B cell (primary cell): ENCODE data around the gene OXSM. TPM values are rescaled to one million over a fixed set of nuclear protein-coding genes. Genes with fewer than 3 reads are reported as not detected.

Source experiments
- ATAC-seq: fragments of 200-7000 bp; cut with Tn5 transposase; one replicate; pipeline ENCODE4 v1.10.0; 2021; ENCODE audit warnings: low read depth, mild to moderate bottlenecking, moderate number of reproducible peaks, moderate library complexity
- CTCF ChIA-PET: fragments of 350-600 bp; sonication (Branson Sonifier 250); formaldehyde crosslinking; loops from one replicate; lab custom pipeline; 2021; ENCODE audit warnings: antibody characterized with exemption, inconsistent platforms; lab: Charles Lee
- POLR2A ChIA-PET: fragments of 350-600 bp; sonication (Branson Sonifier 250); formaldehyde crosslinking; loops from one replicate; lab custom pipeline; 2021; ENCODE audit warnings: antibody characterized with exemption; lab: Charles Lee
- DNase-seq: peaks from one replicate; pipeline ENCODE4 v3.0.0; 2013
- H2AFZ ChIP-seq: 2 replicates; pipeline ENCODE4 v1.6.1; 2012; ENCODE audit warnings: mild to moderate bottlenecking, low read depth, low read length; ENCODE audit not compliant: insufficient read depth, poor library complexity, severe bottlenecking
- H3K27ac ChIP-seq, 2 donors: 1 replicate in 1 of 2; 2 replicates in 1 of 2; pipeline ENCODE4 v1.5.1; 2012 to 2013; ENCODE audit warnings: low read length in 2 of 2, mild to moderate bottlenecking in 2 of 2, moderate library complexity in 1 of 2
- H3K27me3 ChIP-seq, 4 experiments: fragments of 200-600 bp in 1 of 4; sonication (generic) in 1 of 4; replicated peaks in 1 of 4; 1 replicate in 2 of 4; 2 replicates in 2 of 4; pipeline versions ENCODE4 v1.6.1 to v1.7.0; 2013 to 2016; ENCODE audit warnings: low read length in 3 of 4, mild to moderate bottlenecking in 2 of 4, mixed read lengths in 1 of 4, moderate library complexity in 1 of 4; ENCODE audit not compliant: insufficient read depth in 4 of 4, control insufficient read depth in 3 of 4; ENCODE audit errors: control extremely low read depth in 1 of 4
- H3K36me3 ChIP-seq, 2 experiments: replicated peaks in 1 of 2; 1 replicate in 1 of 2; 2 replicates in 1 of 2; pipeline versions ENCODE4 v1.6.1 to v1.7.1; 2013; ENCODE audit warnings: low read length in 1 of 2; ENCODE audit not compliant: insufficient read depth in 2 of 2, control insufficient read depth in 1 of 2; ENCODE audit errors: control extremely low read depth in 1 of 2, extremely low read depth in 1 of 2
- H3K4me1 ChIP-seq, 2 donors: fragments of 200-600 bp in 1 of 2; sonication (generic) in 1 of 2; 1 replicate in 1 of 2; 2 replicates in 1 of 2; pipeline versions ENCODE4 v1.5.1 to v1.6.1; 2013 to 2017; ENCODE audit warnings: low read length in 2 of 2; ENCODE audit not compliant: control insufficient read depth in 2 of 2, insufficient read depth in 2 of 2
- H3K4me2 ChIP-seq: replicated peaks from 2 replicates; pipeline ENCODE3; 2012; ENCODE audit warnings: mild to moderate bottlenecking, low read depth, low read length; ENCODE audit not compliant: poor library complexity, severe bottlenecking
- H3K4me3 ChIP-seq, 5 experiments: fragments of 200-600 bp in 1 of 5; sonication (generic) in 1 of 5; 1 replicate in 3 of 5; 2 replicates in 2 of 5; pipeline versions ENCODE4 v1.5.1 to v1.7.0; 2011 to 2016; ENCODE audit warnings: low read length in 4 of 5, mild to moderate bottlenecking in 4 of 5, low read depth in 2 of 5, control low read depth in 1 of 5, moderate library complexity in 1 of 5; ENCODE audit not compliant: insufficient read depth in 1 of 5; ENCODE audit errors: control extremely low read depth in 1 of 5, extremely low read depth in 1 of 5
- H3K79me2 ChIP-seq: fragments of 200-600 bp; sonication (generic); one replicate; pipeline ENCODE4 v1.6.0; 2016; ENCODE audit warnings: low read length; ENCODE audit not compliant: control insufficient read depth, insufficient read depth
- H3K9ac ChIP-seq: fragments of 200-600 bp; sonication (generic); 2 replicates; pipeline ENCODE4 v1.6.1; 2017; ENCODE audit warnings: mild to moderate bottlenecking, low read length, moderate library complexity
- H3K9me3 ChIP-seq, 3 donors: one replicate each; pipeline versions ENCODE4 v1.6.1 to v1.7.1; 2013; ENCODE audit warnings: low read length in 2 of 3; ENCODE audit not compliant: control insufficient read depth in 2 of 3, insufficient read depth in 1 of 3; ENCODE audit errors: control extremely low read depth in 1 of 3
- H4K20me1 ChIP-seq: 2 replicates; pipeline ENCODE4 v1.6.0; 2012; ENCODE audit warnings: mild to moderate bottlenecking, low read length; ENCODE audit not compliant: insufficient read depth, control insufficient read depth, poor library complexity, severe bottlenecking
- H3K27ac Mint-ChIP-seq: one replicate; pipeline ENCODE4 v1.8.0; 2021; ENCODE audit warnings: mixed read lengths
- H3K27me3 Mint-ChIP-seq: one replicate; pipeline ENCODE4 v1.8.0; 2021; ENCODE audit warnings: mixed read lengths
- H3K4me1 Mint-ChIP-seq: one replicate; pipeline ENCODE4 v1.8.0; 2021; ENCODE audit warnings: mixed read lengths
- H3K4me3 Mint-ChIP-seq: one replicate; pipeline ENCODE4 v1.8.0; 2021; ENCODE audit warnings: mixed read lengths
- H3K9me3 Mint-ChIP-seq: one replicate; pipeline ENCODE4 v1.8.0; 2022; ENCODE audit warnings: mixed read lengths; ENCODE audit not compliant: insufficient read depth
- CTCF ChIP-seq: fragments of 200-600 bp; IDR thresholded peaks from one replicate; pipeline ENCODE4 v1.8.0; 2022; ENCODE audit warnings: antibody characterized with exemption, mild to moderate bottlenecking
- EZH2 ChIP-seq: IDR thresholded peaks from 2 replicates; pipeline ENCODE4 v1.6.1; 2012; ENCODE audit warnings: borderline replicate concordance, low read depth, mild to moderate bottlenecking, moderate library complexity, low read length; ENCODE audit not compliant: insufficient read depth, poor library complexity, severe bottlenecking
- WGBS: methylation state at CpG from one replicate; pipeline ENCODE4 v1.1.5; 2013; ENCODE audit warnings: missing lambda C conversion rate; ENCODE audit not compliant: insufficient coverage; 5-methylcytosine and 5-hydroxymethylcytosine counted together
- intact Hi-C: fragments of 100-400 bp; cut with micrococcal nuclease; formaldehyde crosslinking; loops from one replicate; pipeline ENCODE4 v1.10.0; 2022
- polyA plus RNA-seq: library from polyadenylated mRNA; depleted of rRNA; stranded (reverse); fragments of >200 nt; gene quantifications from 2 replicates; pipeline ENCODE4 v1.2.3, GENCODE V29; 2012
- total RNA-seq, 2 donors: library from RNA; stranded (reverse); fragments of 120-200 nt in 1 of 2; gene quantifications; 1 replicate in 1 of 2; 2 replicates in 1 of 2; pipeline versions ENCODE4 v1.2.3 to v1.2.4, GENCODE V29; 2013 to 2022

The OXSM gene
- total and polyA plus RNA-seq, 2 donors (not counting 1 experiment from before 2014, with no cell fraction given): 13.7 to 18.7 TPM

- no peak for ATAC-seq
- CTCF ChIA-PET: no interaction called here
- H3K9me3 Mint-ChIP-seq: no peaks in the 10 kb centered on the region
Measured at GRCh38 chr3:25837038-25837437, 47.1 kb downstream of the OXSM start.

GRCh38 chr3:25840099-25840498 lies 50.2 kb downstream of the OXSM start:
- no peak overlapping the region for H3K27ac ChIP-seq
- Mint-ChIP-seq H3K27me3 (peaks cover 10% of the 10 kb centered on the region), H3K27ac (no peak overlapping the region), H3K9me3 (no peaks in the 10 kb centered on the region), H3K4me3 (no peak overlapping the region), H3K4me1 (no peaks in the 10 kb centered on the region)
- ChIA-PET CTCF (no interaction called here), POLR2A (no interaction called here)
- H3K4me2 ChIP-seq: no peak overlapping the region
- no peak overlapping the region for H3K4me3 ChIP-seq
- H4K20me1 ChIP-seq: no peaks in the 10 kb centered on the region
- no peaks in the 10 kb centered on the region for H3K4me1 ChIP-seq
- DNase-seq: no peak
- H3K9ac ChIP-seq: no peak overlapping the region
- H3K79me2 ChIP-seq: no peaks in the 10 kb centered on the region
- intact Hi-C loops: no loop called here
- peaks cover 0 to 7% (median 3%) of the 10 kb centered on the region in 3 donors for H3K9me3 ChIP-seq
- TF ChIP-seq CTCF: no peak
- no peak for TF ChIP-seq EZH2
- ATAC-seq: no peak
- H3K36me3 ChIP-seq: no peaks in the 10 kb centered on the region
- no CpG with 5 or more reads among the region's 3 CpGs for WGBS
- H3K27me3 ChIP-seq: no peaks in the 10 kb centered on the region
- no peak overlapping the region for H2AFZ ChIP-seq

More at GRCh38 chr3:25837038-25837437, 47.1 kb downstream of the OXSM start:
- TF ChIP-seq EZH2 (no peak), CTCF (no peak)
- no peak overlapping the region for H3K27ac ChIP-seq
- peaks cover 0 to 7% (median 3%) of the 10 kb centered on the region in 3 donors for H3K9me3 ChIP-seq
- no peaks in the 10 kb centered on the region for H3K36me3 ChIP-seq
- no peaks in the 10 kb centered on the region for H3K27me3 ChIP-seq
- intact Hi-C loops: no loop called here
- no peaks in the 10 kb centered on the region for H3K4me1 ChIP-seq
- H3K27ac Mint-ChIP-seq: no peak overlapping the region
- no peaks in the 10 kb centered on the region for H3K79me2 ChIP-seq
- no peak overlapping the region for H3K4me3 ChIP-seq
- no peak overlapping the region for H2AFZ ChIP-seq
- POLR2A ChIA-PET: no interaction called here
- 0% methylated on average over 1 of the region's 1 CpG for WGBS
- no peak overlapping the region for H3K4me2 ChIP-seq
- no peak overlapping the region for H3K4me3 Mint-ChIP-seq
- peaks cover 3% of the 10 kb centered on the region for H3K4me1 Mint-ChIP-seq
- no peaks in the 10 kb centered on the region for H4K20me1 ChIP-seq
- peaks cover 10% of the 10 kb centered on the region for H3K27me3 Mint-ChIP-seq
- H3K9ac ChIP-seq: no peak overlapping the region
- DNase-seq: no peak
